Small intestine (tissue), 7 donors: ENCODE measurements around the gene DNTT. TPM values are rescaled to one million over a fixed set of nuclear protein-coding genes. Genes with fewer than 3 reads are reported as not detected.

Experiments
- DNase-seq, 2 donors: peaks; one replicate each; pipeline versions ENCODE4 v3.0.0 to v3.0.0-alpha.2; 2013
- FAIRE-seq: peaks from 2 replicates; lab custom pipeline; 2012; peaks lifted over from hg19 to GRCh38; lab: Jason Lieb, UNC
- H3K27ac ChIP-seq, 3 donors: one replicate each; pipeline ENCODE4 v1.5.1; 2013; ENCODE audit warnings: low read length in 2 of 3, mild to moderate bottlenecking in 2 of 3, control low read depth in 1 of 3, inconsistent platforms in 1 of 3, low read depth in 1 of 3, moderate library complexity in 1 of 3
- H3K27me3 ChIP-seq, 3 donors: one replicate each; pipeline ENCODE4 v1.6.1; 2013; ENCODE audit warnings: low read length in 3 of 3, inconsistent platforms in 1 of 3; ENCODE audit not compliant: control insufficient read depth in 3 of 3, insufficient read depth in 3 of 3
- H3K36me3 ChIP-seq, 3 donors: one replicate each; pipeline ENCODE4 v1.6.1; 2013; ENCODE audit warnings: low read length in 3 of 3, inconsistent platforms in 1 of 3, low read depth in 1 of 3, mild to moderate bottlenecking in 1 of 3, moderate library complexity in 1 of 3; ENCODE audit not compliant: control insufficient read depth in 3 of 3, insufficient read depth in 2 of 3
- H3K4me1 ChIP-seq, 3 donors: one replicate each; pipeline ENCODE4 v1.6.1; 2013; ENCODE audit warnings: low read length in 2 of 3, inconsistent platforms in 1 of 3, low read depth in 1 of 3, mild to moderate bottlenecking in 1 of 3, moderate library complexity in 1 of 3; ENCODE audit not compliant: control insufficient read depth in 3 of 3, insufficient read depth in 2 of 3
- H3K4me3 ChIP-seq, 3 donors: one replicate each; pipeline ENCODE4 v1.5.1; 2013; ENCODE audit warnings: low read length in 3 of 3, control low read depth in 1 of 3, inconsistent platforms in 1 of 3, low read depth in 1 of 3, mild to moderate bottlenecking in 1 of 3, moderate library complexity in 1 of 3
- H3K9me3 ChIP-seq, 2 donors: one replicate each; pipeline ENCODE4 v1.6.1; 2013; ENCODE audit warnings: low read depth in 1 of 2, low read length in 1 of 2; ENCODE audit not compliant: control insufficient read depth in 2 of 2, insufficient read depth in 1 of 2
- WGBS, 3 donors: extraction: QIAGEN DNeasy Blood & Tissue Kit; methylation state at CpG; one replicate each; pipeline ENCODE4 v1.1.7; 2013; 5-methylcytosine and 5-hydroxymethylcytosine counted together
- polyA plus RNA-seq, 4 donors: library from polyadenylated mRNA; stranded (reverse) in 3 of 4; unstranded in 1 of 4; fragments of 200-250 nt in 3 of 4; fragments of 120-200 nt in 1 of 4; gene quantifications; one replicate each; pipeline versions ENCODE4 v1.2.1 to v1.2.3, GENCODE V29; 2013
- donor health status: healthy with polysubstance abuse.
- donor health status: control.
- donor health status: control.
- donor health status: Bipolar disorder and iron deficiency.
- donor health status: healthy.

Gene DNTT
- polyA plus RNA-seq, 4 donors, result 0.16 TPM; not detected in 3

DNA sequence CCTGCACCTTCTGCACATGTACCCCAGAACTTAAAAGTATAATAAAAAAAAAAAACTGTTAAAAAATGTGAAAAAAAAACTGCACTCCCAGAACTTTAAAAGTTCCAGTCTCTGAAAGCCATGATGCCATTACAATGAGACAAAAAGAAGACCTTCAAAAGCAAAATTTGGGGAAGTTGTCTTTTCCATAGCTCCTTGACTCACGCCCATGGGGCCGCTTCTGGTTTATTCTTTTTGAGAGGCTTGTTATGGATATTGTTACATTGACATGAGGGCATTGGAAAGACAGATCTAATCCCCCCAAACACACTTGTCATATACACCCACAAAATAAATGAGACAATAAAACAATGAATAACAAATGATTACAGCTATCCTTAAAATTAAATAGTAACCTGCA is 33.7 kb upstream of the DNTT start:
- H3K36me3 ChIP-seq, result peaks cover 0 to 7% (median 0%) of the 10 kb centered on the region in 3 donors
- no peak for FAIRE-seq
- 20 to 53% (median 29%) methylated on average over 2 of the region's 2 CpGs for WGBS, 3 donors
- peaks cover 0 to 4% of the 10 kb centered on the region in 2 donors for H3K9me3 ChIP-seq
- no peaks in the 10 kb centered on the region for H3K27me3 ChIP-seq
- peaks cover 4 to 48% (median 6%) of the 10 kb centered on the region in 3 donors for H3K4me1 ChIP-seq
- peak overlapping the region in 2 of 3 donors; percentile 49 to 50 for H3K4me3 ChIP-seq
- peak overlapping the region; percentile 45 to 83 (median 82) for H3K27ac ChIP-seq
- DNase-seq, result peak in 1 of 2 donors; percentile 22

DNA sequence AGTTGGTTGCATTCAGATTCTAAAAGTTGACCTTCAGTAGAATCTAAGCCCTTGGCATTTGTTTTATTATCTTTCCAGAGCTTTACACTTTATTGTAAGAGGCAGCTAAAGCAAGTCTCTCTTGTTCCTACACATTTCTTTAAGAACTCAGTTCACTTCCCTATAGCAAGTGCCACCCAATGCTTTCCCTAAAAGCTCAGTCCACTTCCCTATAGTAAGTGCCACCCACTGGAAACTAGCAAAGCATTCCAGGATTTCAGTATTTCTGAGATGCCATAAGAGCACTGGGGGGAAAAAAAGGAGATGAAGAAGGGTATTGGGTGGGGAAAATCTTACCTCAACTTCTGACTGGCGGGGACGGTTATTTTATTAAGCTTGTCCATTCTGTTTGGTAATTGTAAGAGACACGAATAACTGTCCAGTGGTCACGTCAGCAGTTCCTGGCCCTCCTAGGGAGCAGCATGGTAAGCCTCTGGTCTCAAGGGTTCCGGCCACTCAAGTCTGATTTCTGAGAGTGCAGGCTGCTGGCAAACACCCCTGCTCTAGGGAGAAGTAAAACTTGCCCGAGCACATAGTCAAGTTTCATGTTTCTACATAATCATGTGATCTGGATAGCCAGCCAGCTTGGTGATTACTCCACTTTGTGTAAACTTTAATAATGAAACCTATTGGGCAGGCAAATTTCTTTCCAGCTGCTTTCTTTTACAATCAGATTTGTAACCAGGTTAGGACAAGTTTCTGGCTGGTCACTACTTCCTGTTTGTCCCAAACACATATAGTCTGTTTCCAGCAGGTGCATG is 33.0 kb upstream of the DNTT start, which contains the start of gene BLNK:
Gene BLNK (minus strand): TSS at position 554 of the 800 bp plus-strand sequence. CDS start 171 bp downstream, at position 383.
- FAIRE-seq (peak; percentile 15), DNase-seq (peak; percentile 83 to 86)
- Histone ChIP-seq H3K27ac (peak within 1 kb of the TSS; percentile 82 to 93 (median 83)), H3K4me3 (peak within 1 kb of the TSS in 2 of 3 donors; percentile 49 to 50), H3K9me3 (peaks cover 0 to 4% of the 10 kb centered on the region in 2 donors), H3K36me3 (peaks cover 0 to 7% (median 0%) of the 10 kb centered on the region in 3 donors), H3K4me1 (peaks cover 2 to 53% (median 6%) of the 10 kb centered on the region in 3 donors), H3K27me3 (no peaks in the 10 kb centered on the region)
- WGBS, 3 donors, result 8 to 27% (median 19%) methylated on average over 6 of the region's 6 CpGs

DNA sequence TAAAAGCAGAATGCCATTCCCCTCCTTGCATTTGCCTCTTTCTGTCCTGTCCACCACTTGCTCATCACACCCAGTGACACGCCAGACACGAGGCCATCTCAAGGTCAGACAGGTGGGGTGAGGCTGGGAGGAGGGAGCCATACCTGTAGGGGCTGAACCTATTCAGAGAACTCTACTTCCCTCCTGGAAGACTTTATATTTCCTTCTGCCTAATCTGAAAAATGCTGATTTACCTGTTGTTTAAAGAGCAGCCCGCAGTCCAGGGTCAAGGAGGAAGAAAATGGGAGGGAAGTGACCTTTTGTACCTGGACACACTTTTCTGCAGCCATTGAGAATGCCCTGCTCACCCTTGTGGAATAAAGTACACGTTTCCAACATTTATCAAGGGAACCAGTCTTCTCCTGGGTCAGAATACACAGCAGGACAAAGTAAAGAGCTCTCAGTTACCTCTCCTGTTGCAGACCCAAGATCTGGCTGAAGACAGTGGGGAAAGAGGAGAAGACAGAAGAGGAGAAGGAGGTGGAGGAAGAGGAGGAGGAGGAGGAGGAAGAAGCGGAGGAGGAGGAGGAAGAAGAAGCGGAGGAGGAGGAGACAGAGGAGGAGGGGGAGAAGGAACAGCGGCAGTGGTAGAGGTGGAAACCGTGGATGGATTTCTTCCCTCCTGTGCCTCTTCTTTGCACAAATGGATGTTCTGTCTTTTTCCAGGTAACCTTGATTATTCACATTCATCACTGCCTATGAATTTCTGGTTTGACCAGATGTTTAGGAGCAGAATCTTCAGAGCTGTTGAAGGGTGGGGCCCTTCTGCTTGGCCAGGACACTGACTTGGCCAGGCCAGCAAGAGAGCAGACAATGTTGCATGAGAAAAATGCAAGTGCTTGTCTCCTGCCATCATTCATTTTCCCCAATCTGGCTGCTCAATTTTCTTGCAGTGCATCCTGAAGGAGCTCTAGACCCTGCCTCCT is 31.6 kb upstream of the DNTT start:
- DNase-seq, result peak; percentile 43 to 73

DNA sequence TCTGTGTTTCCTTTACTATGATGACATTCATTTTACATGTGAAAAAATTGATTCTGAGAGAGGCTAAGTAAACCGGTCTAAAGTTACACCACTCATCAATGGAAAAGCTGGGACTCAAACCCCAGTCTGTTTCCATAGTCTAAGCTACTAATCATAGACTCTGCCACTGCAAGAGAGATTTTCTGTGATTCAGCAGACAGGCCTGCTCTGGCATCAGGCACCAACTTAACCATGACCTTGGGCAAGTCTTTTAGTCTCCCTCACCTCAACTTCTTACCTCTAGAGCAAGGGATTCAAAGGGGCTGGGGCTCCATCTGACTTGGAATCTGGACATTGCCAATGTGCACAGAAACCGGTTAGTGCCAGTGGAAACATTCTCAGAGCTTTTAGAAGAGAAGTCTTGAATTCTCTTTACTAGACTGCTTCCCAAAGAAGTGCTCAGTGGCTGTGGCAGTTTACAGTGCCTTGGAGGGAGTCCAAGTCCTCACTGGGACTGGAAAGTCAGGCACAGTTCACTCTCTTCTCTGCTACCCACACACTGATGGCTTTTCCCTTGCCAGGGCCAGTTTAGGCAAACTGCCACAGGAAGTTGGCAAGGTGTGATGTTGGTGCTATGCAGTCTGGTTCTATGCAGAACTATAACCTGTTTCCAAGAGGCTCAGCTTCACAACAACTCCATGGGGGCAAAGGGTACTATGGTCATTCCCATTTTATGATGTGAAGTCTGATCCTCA is 28.4 kb upstream of the DNTT start:
- H3K27ac ChIP-seq, result no peak overlapping the region
- no peak for FAIRE-seq

More for the DNA sequence above, 31.6 kb upstream of the DNTT start:
- FAIRE-seq, result no peak
- peaks cover 2 to 44% (median 2%) of the 10 kb centered on the region in 3 donors for H3K4me1 ChIP-seq
- H3K4me3 ChIP-seq, result peak overlapping the region in 1 of 3 donors; percentile 13
- H3K9me3 ChIP-seq, result no peaks in the 10 kb centered on the region
- H3K27ac ChIP-seq, result peak overlapping the region; percentile 82 to 93 (median 83)
- WGBS, 3 donors, result 42 to 60% (median 57%) methylated on average over 8 of the region's 8 CpGs
- no peaks in the 10 kb centered on the region for H3K36me3 ChIP-seq
- no peaks in the 10 kb centered on the region for H3K27me3 ChIP-seq

DNA sequence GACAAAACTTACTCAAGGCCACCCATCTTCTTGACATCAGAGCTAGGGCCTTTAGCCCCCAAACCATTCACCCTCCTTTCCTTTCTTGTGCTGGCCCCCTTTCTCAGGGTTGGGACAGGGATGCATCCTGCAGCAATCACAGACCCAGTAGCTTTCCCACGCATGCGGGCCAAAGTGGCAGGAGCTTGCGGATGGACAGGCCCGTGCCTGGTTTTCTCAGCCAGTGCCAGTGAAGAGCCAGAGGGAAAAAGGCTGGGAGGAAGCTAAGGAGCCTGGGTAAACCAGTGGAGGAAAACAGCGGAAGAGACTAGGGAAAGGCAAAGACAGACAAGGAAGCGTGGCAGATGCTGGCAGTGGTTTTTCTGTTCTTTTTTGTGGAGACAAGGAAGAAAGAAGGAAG is 27.8 kb upstream of the DNTT start:
- Histone ChIP-seq H3K36me3 (no peaks in the 10 kb centered on the region), H3K4me1 (peaks cover 0 to 27% (median 0%) of the 10 kb centered on the region in 3 donors), H3K4me3 (no peak overlapping the region), H3K27me3 (no peaks in the 10 kb centered on the region), H3K9me3 (no peaks in the 10 kb centered on the region), H3K27ac (no peak overlapping the region)
- DNase-seq (no peak), FAIRE-seq (no peak)
- WGBS, 3 donors, result 89 to 96% (median 95%) methylated on average over 6 of the region's 6 CpGs

More for the DNA sequence above, 28.4 kb upstream of the DNTT start:
- no peak overlapping the region for H3K4me3 ChIP-seq
- DNase-seq, result peak in 1 of 2 donors; percentile 48
- peaks cover 0 to 27% (median 2%) of the 10 kb centered on the region in 3 donors for H3K4me1 ChIP-seq
- 61 to 81% (median 66%) methylated on average over 2 of the region's 2 CpGs for WGBS, 3 donors
- no peaks in the 10 kb centered on the region for H3K9me3 ChIP-seq
- no peaks in the 10 kb centered on the region for H3K27me3 ChIP-seq
- H3K36me3 ChIP-seq, result no peaks in the 10 kb centered on the region

DNA sequence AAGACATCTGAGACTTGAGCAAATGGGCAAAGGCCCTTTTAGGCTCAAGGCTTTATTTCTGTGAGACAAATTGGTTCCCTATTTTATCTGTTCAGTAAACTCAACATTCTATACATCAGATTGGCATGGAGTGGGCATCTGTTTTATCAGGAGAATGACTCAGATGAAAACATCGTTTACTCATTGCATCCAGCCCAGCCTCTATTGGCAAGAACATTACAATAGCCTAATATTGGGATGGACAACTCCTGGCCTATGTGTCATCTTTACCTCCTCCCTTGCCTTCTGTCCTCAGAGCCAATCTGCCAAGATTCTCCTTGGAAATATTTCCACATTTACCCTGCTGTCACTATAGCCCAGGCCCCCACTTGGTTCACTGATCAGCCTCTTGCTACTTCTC is 27.4 kb upstream of the DNTT start:
- Histone ChIP-seq H3K36me3 (no peaks in the 10 kb centered on the region), H3K27me3 (no peaks in the 10 kb centered on the region), H3K9me3 (no peaks in the 10 kb centered on the region), H3K4me3 (no peak overlapping the region), H3K4me1 (peaks cover 0 to 25% (median 0%) of the 10 kb centered on the region in 3 donors), H3K27ac (no peak overlapping the region)
- DNase-seq, result no peak
- 6 to 64% (median 45%) methylated on average over 1 of the region's 1 CpG for WGBS, 3 donors
- no peak for FAIRE-seq

DNA sequence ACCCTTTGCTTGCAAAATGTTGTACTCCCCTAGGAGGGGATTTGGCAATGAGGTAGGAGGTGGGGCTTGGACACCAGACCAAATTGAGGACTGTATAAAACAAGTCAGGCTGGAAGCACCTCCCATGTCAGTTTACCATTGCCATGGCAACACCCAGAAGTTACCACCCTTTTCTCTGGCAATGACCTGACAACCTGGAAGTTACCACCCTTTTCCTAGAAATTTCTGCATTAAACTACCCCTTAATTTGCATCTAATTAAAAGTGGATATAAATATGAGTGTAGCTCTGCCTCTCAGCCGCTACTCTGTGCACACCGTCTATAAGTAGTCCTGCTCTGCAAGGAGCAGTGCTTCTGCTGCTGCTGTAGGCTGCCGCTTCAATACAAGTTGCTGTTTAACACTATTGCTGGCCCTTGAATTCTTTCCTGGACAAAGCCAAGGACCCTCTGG is 25.0 kb upstream of the DNTT start:
- no peak for FAIRE-seq

More for the DNA sequence above, 25.0 kb upstream of the DNTT start:
- no peaks in the 10 kb centered on the region for H3K36me3 ChIP-seq
- no peaks in the 10 kb centered on the region for H3K27me3 ChIP-seq
- WGBS, 3 donors, result 91 to 96% (median 95%) methylated on average over 3 of the region's 3 CpGs
- no peak overlapping the region for H3K27ac ChIP-seq
- no peak for DNase-seq
- H3K9me3 ChIP-seq, result no peaks in the 10 kb centered on the region
- H3K4me3 ChIP-seq, result no peak overlapping the region
- H3K4me1 ChIP-seq, result peaks cover 0 to 8% (median 0%) of the 10 kb centered on the region in 3 donors
